Psoas muscle (tissue), 8 donors: Measurements from ENCODE around the gene FNDC3B. TPM values are rescaled to one million over a fixed set of nuclear protein-coding genes. Genes with fewer than 3 reads are reported as not detected.

Source experiments
- ATAC-seq, 4 donors: fragments of 200-7000 bp; cut with Tn5 transposase; one replicate each; pipeline ENCODE4 v1.9.1; 2020; ENCODE audit warnings: moderate library complexity in 3 of 4, mild to moderate bottlenecking in 2 of 4
- DNase-seq, 2 donors: peaks; one replicate each; pipeline ENCODE4 v3.0.0-alpha.2; 2020
- H3K27ac ChIP-seq: fragments of 200-600 bp; one replicate; pipeline ENCODE4 v1.8.0; 2022
- H3K27me3 ChIP-seq, 3 donors: fragments of 200-600 bp in 1 of 3; one replicate each; pipeline versions ENCODE4 v1.6.1 to v1.8.0; 2013 to 2022; ENCODE audit warnings: low read length in 2 of 3, mild to moderate bottlenecking in 2 of 3, moderate library complexity in 1 of 3; ENCODE audit not compliant: insufficient read depth in 3 of 3
- H3K36me3 ChIP-seq, 2 donors: fragments of 200-600 bp in 1 of 2; one replicate each; pipeline versions ENCODE4 v1.6.1 to v1.8.0; 2013 to 2022; ENCODE audit warnings: low read depth in 1 of 2, mild to moderate bottlenecking in 1 of 2, moderate library complexity in 1 of 2; ENCODE audit not compliant: insufficient read depth in 1 of 2
- H3K4me1 ChIP-seq: fragments of 200-600 bp; one replicate; pipeline ENCODE4 v1.8.0; 2022
- H3K4me3 ChIP-seq: fragments of 200-600 bp; one replicate; pipeline ENCODE4 v1.8.0; 2022; ENCODE audit warnings: mild to moderate bottlenecking
- H3K9me3 ChIP-seq: fragments of 200-600 bp; one replicate; pipeline ENCODE4 v1.8.0; 2022
- WGBS, 3 donors: extraction: QIAGEN DNeasy Blood & Tissue Kit; methylation state at CpG; one replicate each; pipeline versions ENCODE4 v1.1.6 to v1.1.7; 2013; 5-methylcytosine and 5-hydroxymethylcytosine counted together
- intact Hi-C, 2 donors: fragments of 100-400 bp; cut with DNase I; formaldehyde crosslinking; loops; one replicate each; pipeline versions ENCODE4 v1.11.0 to v1.14.2; 2022
- polyA plus RNA-seq, 3 donors: library from polyadenylated mRNA; stranded (reverse); fragments of 200-250 nt; gene quantifications; one replicate each; pipeline ENCODE4 v1.2.3, GENCODE V29; 2013
- total RNA-seq, 4 donors: library from RNA; stranded (reverse); fragmentation: NEBNext Ultra II Directional in 2 of 4; extraction: Animal tissue kit (Norgen Biotek cat#: 25700) in 2 of 4; gene quantifications; one replicate each; pipeline versions ENCODE4 v1.2.1 to v1.2.4, GENCODE V29; 2021 to 2023
- TF ChIP-seq, protein P1 (sequence below): fragments of 200-600 bp; IDR thresholded peaks from one replicate; pipeline ENCODE4 v1.8.0; 2022; ENCODE audit warnings: antibody characterized with exemption
- donor health status: healthy with polysubstance abuse.
- donor health status: DM: no; HTN: no; CAD: no; lungs with moderate emphysema.
- donor health status: Bipolar disorder and iron deficiency.
- donor health status: healthy.
- donor health status: DM: yes; HTN: yes; CAD: no.
- donor health status: DM: no; HTN: no; CAD: no.
- donor health status: DM: no; HTN: no; CAD: no.
- donor health status: DM: yes; HTN: yes; CAD: no.

Gene FNDC3B
- total and polyA plus RNA-seq, 7 donors: 12.4 to 133 (median 50.8) TPM

DNA sequence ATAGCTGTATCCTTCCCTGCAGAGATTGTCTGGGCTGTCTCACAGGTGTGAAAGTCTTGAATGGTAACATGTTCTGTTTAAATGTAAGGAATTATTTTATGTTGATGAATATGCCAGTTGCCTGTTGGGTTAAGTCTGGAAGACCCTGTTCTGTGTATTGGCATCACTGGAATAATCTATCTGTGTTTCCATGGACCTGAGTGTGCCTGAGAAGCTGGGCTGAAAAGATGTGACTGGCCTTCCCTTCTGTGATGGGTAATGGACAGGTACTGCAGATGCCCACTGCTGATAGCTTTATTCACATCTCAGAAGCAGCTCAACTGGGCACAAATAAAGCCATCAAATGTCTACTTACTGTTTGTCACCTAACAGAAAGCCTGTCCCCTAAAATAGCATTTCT, 196.3 kb downstream of the FNDC3B start:
- H3K4me3 ChIP-seq: no peak overlapping the region
- TF ChIP-seq, protein P1, sequence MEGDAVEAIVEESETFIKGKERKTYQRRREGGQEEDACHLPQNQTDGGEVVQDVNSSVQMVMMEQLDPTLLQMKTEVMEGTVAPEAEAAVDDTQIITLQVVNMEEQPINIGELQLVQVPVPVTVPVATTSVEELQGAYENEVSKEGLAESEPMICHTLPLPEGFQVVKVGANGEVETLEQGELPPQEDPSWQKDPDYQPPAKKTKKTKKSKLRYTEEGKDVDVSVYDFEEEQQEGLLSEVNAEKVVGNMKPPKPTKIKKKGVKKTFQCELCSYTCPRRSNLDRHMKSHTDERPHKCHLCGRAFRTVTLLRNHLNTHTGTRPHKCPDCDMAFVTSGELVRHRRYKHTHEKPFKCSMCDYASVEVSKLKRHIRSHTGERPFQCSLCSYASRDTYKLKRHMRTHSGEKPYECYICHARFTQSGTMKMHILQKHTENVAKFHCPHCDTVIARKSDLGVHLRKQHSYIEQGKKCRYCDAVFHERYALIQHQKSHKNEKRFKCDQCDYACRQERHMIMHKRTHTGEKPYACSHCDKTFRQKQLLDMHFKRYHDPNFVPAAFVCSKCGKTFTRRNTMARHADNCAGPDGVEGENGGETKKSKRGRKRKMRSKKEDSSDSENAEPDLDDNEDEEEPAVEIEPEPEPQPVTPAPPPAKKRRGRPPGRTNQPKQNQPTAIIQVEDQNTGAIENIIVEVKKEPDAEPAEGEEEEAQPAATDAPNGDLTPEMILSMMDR: no peak
- H3K9me3 ChIP-seq: no peaks in the 10 kb centered on the region
- ATAC-seq (no peak), DNase-seq (no peak)
- H3K4me1 ChIP-seq: peaks cover 8% of the 10 kb centered on the region
- peaks cover 0 to 4% of the 10 kb centered on the region in 2 donors for H3K36me3 ChIP-seq
- no peaks in the 10 kb centered on the region for H3K27me3 ChIP-seq
- H3K27ac ChIP-seq: no peak overlapping the region
- intact Hi-C loops: no loop called here

DNA sequence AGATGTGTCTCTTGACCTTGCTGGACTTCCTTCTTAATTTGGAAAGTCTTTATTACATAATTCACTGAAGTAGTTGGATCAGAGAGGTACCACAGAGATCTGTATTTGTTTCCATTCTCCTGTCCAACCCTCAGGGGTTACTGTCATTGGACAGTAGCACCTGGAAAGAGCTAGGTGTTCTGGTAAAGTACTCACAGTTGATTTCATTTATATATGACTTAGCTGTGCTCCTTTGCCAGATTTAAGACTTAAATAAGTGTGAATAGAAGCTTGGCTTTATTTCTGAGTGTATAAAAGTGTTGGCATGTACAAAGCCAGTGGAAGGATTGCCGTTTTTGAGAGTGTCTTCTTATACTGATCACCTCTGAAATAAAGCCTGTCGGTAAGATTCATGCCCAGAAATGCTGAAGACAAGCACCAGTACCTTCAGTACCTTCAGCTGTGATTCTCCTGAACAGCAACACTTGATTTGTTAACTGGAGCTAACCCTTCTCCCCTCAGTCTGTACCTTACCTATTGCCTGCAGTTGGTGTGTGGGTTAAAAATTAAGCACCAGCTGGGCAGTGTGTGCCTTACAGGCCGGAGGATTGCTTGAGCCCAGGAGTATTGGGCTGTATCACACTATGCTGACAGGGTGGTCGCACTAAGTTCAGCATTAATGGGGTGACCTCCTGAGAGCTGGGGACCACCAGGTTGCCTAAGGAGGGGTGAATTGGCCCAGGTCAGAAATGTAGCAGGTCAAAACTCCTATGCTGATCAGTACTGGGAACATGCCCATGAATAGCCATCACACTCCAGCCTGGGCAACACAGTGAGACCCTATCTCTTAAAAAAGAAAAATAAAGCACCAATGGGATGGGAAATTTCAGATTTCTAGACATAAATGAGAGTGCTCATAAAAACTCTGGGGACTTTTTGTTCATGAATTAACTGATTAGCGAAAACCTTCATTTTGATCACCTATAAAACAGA, 197.7 kb downstream of the FNDC3B start:
- TF ChIP-seq, protein P1: no peak
- Histone ChIP-seq H3K27me3 (no peaks in the 10 kb centered on the region), H3K27ac (no peak overlapping the region), H3K4me1 (peaks cover 8% of the 10 kb centered on the region), H3K36me3 (no peaks in the 10 kb centered on the region), H3K9me3 (no peaks in the 10 kb centered on the region), H3K4me3 (no peak overlapping the region)
- 81 to 91% (median 81%) methylated on average over 5 of the region's 5 CpGs for WGBS, 3 donors
- ATAC-seq (peak in 2 of 4 donors; percentile 16 to 25), DNase-seq (no peak)
- intact Hi-C loops: no loop called here

DNA sequence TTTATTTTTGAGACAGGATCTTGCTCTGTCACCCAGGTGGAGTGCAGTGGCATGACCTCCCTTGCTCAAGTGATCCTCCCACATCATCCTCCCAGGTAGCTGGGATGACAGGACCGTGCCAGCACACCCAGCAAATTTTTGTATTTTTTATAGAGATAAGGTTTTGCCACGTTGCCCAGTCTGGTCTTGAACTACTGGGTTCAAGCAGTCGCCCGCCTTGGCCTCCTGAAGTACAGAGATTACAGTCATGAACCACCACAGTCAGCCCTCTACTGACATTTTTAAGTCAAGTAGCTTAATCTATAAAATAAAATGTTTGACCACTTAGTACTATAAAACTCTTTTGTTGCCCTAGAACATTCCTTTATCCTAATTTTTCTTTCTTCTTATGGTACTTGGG, 198.8 kb downstream of the FNDC3B start:
- Histone ChIP-seq H3K4me1 (peaks cover 8% of the 10 kb centered on the region), H3K9me3 (peaks cover 7% of the 10 kb centered on the region), H3K27ac (no peak overlapping the region), H3K27me3 (no peaks in the 10 kb centered on the region), H3K4me3 (no peak overlapping the region), H3K36me3 (no peaks in the 10 kb centered on the region)
- no peak for ATAC-seq
- intact Hi-C loops: no loop called here
- DNase-seq: no peak
- TF ChIP-seq, protein P1: no peak
- 91 to 98% (median 95%) methylated on average over 4 of the region's 4 CpGs for whole genome bisulfite sequencing, 3 donors

DNA sequence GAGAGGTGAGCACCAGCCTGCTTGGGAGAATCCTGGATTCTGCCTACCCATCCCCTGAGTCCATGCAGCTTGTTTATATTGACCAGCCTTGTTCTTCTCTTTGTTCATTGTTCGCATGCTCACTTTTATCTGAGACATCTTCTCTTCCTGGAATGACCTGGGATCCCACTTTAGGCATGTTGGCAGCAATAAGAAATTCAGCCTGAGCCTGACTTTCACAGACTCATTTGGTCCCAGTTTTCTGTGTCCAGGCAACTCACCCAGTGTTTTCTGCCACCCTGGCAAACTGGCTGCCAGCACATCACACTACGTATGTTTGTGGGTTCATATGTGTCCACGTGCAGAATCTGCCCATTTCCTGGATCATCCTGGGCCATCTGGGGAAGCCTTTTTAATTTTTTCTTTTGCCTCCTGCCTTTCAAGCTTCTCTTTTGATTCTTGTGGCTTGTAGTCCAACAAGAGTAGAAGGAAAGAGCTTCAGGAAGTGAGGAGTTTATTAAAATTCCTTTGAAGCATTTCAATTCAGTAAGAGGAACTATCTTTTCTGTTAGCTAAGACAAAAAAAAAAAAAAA, 199.9 kb downstream of the FNDC3B start:
- peaks cover 7% of the 10 kb centered on the region for H3K9me3 ChIP-seq
- peak in 1 of 4 donors; percentile 22 for ATAC-seq
- intact Hi-C loops: no loop called here
- no peak for DNase-seq
- no peaks in the 10 kb centered on the region for H3K36me3 ChIP-seq
- H3K4me3 ChIP-seq: no peak overlapping the region
- TF ChIP-seq, protein P1: no peak
- peaks cover 9% of the 10 kb centered on the region for H3K4me1 ChIP-seq
- H3K27ac ChIP-seq: no peak overlapping the region
- no peaks in the 10 kb centered on the region for H3K27me3 ChIP-seq
- 73 to 80% (median 79%) methylated on average over 3 of the region's 3 CpGs for WGBS, 3 donors
